GM12864 (cell line): ENCODE measurements around the gene USP38.

Experiments
- DNase-seq: peaks from one replicate; pipeline ENCODE4 v3.0.0-alpha.2; 2011; ENCODE audit warnings: low read depth
- H3K4me3 ChIP-seq: 2 replicates; pipeline ENCODE4 v1.5.1; 2011; ENCODE audit warnings: mild to moderate bottlenecking, low read depth, low read length, control low read depth
- TF ChIP-seq, protein P1 (sequence below): IDR thresholded peaks from 2 replicates; pipeline ENCODE4 v1.5.1; 2011; ENCODE audit warnings: low read depth, mild to moderate bottlenecking, moderate library complexity, low read length, control low read depth, inconsistent platforms; ENCODE audit errors: missing control alignments

Gene USP38

GRCh38 chr4:143188136-143189088 lies 3.7 kb downstream of the USP38 start:
- H3K4me3 ChIP-seq: peak overlapping the region; percentile 77
- no peak for DNase-seq
- TF ChIP-seq, protein P1, sequence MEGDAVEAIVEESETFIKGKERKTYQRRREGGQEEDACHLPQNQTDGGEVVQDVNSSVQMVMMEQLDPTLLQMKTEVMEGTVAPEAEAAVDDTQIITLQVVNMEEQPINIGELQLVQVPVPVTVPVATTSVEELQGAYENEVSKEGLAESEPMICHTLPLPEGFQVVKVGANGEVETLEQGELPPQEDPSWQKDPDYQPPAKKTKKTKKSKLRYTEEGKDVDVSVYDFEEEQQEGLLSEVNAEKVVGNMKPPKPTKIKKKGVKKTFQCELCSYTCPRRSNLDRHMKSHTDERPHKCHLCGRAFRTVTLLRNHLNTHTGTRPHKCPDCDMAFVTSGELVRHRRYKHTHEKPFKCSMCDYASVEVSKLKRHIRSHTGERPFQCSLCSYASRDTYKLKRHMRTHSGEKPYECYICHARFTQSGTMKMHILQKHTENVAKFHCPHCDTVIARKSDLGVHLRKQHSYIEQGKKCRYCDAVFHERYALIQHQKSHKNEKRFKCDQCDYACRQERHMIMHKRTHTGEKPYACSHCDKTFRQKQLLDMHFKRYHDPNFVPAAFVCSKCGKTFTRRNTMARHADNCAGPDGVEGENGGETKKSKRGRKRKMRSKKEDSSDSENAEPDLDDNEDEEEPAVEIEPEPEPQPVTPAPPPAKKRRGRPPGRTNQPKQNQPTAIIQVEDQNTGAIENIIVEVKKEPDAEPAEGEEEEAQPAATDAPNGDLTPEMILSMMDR: no peak

GRCh38 chr4:143189528-143189927 lies 4.8 kb downstream of the USP38 start:
- DNase-seq: no peak
- H3K4me3 ChIP-seq: peak overlapping the region; percentile 43; the same call in 1 of the 2 replicates
- TF ChIP-seq, protein P1: no peak

GRCh38 chr4:143195581-143195980 lies 10.9 kb downstream of the USP38 start:
- no peak for DNase-seq
- H3K4me3 ChIP-seq: no peak overlapping the region
- TF ChIP-seq, protein P1: no peak

DNA sequence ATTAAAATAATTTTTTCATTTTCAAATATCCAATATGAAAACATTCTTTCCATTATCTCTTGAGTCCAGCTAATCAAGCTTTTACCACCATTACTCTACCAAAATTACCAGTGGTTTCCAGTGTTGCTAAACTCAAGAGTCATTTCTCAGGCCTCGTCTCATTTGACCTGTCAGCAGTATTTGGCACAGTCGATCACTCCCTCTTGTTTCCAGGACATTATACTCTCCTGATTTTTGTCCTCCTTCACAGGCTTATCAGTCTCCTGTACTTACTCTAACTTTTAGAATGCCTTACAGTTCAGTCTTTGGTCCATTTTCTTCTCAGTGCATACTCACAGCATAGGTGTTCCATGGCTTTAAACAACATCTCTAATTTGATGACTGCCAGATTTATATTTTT lies 11.6 kb downstream of the USP38 start:
- TF ChIP-seq, protein P1: no peak
- no peak overlapping the region for H3K4me3 ChIP-seq
- no peak for DNase-seq

DNA sequence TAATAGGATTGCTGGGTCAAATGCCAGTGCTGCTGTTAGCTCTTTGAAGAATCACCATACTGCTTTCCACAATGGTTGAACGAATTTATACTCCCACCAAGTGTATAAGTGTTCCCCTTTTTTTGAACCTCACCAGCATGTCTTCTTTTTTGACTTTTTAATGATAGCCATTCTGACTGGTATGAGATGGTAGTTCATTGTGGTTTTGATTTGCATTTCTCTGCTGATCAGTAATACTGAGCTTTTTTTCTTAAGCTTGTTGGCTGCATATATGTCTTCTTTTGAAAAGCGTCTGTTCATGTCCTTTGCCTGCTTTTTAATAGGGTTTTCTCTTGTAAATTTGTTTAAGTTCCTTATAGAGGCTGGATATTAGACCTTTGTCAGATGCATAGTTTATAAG lies 14.8 kb downstream of the USP38 start:
- TF ChIP-seq, protein P1: no peak
- no peak for DNase-seq
- H3K4me3 ChIP-seq: no peak overlapping the region

GRCh38 chr4:143202824-143203223 lies 18.1 kb downstream of the USP38 start:
- H3K4me3 ChIP-seq: no peak overlapping the region
- DNase-seq: no peak
- TF ChIP-seq, protein P1: no peak
